OCI-LY7 (cell line): Measurements from ENCODE around the gene MYBPC3. TPM values are rescaled to one million over a fixed set of nuclear protein-coding genes. Genes with fewer than 3 reads are reported as not detected.

Experiments
- BruUV-seq: library from RNA; stranded (reverse); fragments of 400-500 nt; replicated peaks from 2 replicates; lab custom pipeline; 2021; lab: Mats Ljungman, UMichigan
- CTCF ChIA-PET: fragments of 300-600 bp; sonication (Branson Sonifier 250); formaldehyde crosslinking; loops from one replicate; lab custom pipeline; 2022; ENCODE audit warnings: antibody characterized with exemption; ENCODE audit not compliant: unreplicated experiment; lab: Charles Lee
- POLR2A ChIA-PET: fragments of 300-600 bp; sonication (Branson Sonifier 250); formaldehyde crosslinking; loops from one replicate; lab custom pipeline; 2022; ENCODE audit warnings: antibody characterized with exemption; lab: Charles Lee
- DNase-seq: peaks from one replicate; pipeline ENCODE4 v3.0.0-alpha.2; 2015; ENCODE audit warnings: low spot score
- H2AFZ ChIP-seq: fragments of 200-600 bp; sonication (generic), shearing (Covaris generic); 2 replicates; pipeline ENCODE4 v1.6.1; 2014; ENCODE audit warnings: mild to moderate bottlenecking, antibody characterized with exemption, low read length, moderate library complexity
- H3K27ac ChIP-seq: fragments of 200-600 bp; sonication (generic); 2 replicates; pipeline ENCODE4 v1.5.1; 2014; ENCODE audit warnings: mixed run types, low read depth, mild to moderate bottlenecking, moderate library complexity, low read length, inconsistent platforms; ENCODE audit not compliant: poor library complexity, severe bottlenecking
- H3K36me3 ChIP-seq: fragments of 200-600 bp; sonication (generic); 2 replicates; pipeline ENCODE4 v1.6.1; 2014; ENCODE audit warnings: mild to moderate bottlenecking, antibody characterized with exemption, low read length, moderate library complexity, mixed read lengths; ENCODE audit not compliant: insufficient read depth
- H3K4me1 ChIP-seq: fragments of 200-600 bp; sonication (generic); 2 replicates; pipeline ENCODE4 v1.5.1; 2014; ENCODE audit warnings: mild to moderate bottlenecking, low read length; ENCODE audit not compliant: insufficient read depth, poor library complexity, severe bottlenecking
- H3K4me2 ChIP-seq: fragments of 200-600 bp; sonication (generic); 2 replicates; pipeline ENCODE4 v1.6.1; 2014; ENCODE audit warnings: mild to moderate bottlenecking, low read length
- H3K4me3 ChIP-seq: fragments of 200-600 bp; sonication (generic); 2 replicates; pipeline ENCODE4 v1.5.1; 2014; ENCODE audit warnings: mild to moderate bottlenecking, low read depth, low read length; ENCODE audit not compliant: poor library complexity, severe bottlenecking
- H3K79me2 ChIP-seq: fragments of 200-600 bp; sonication (generic); 2 replicates; pipeline ENCODE4 v1.6.1; 2016; ENCODE audit warnings: low read depth, mild to moderate bottlenecking, low read length, moderate library complexity, mixed read lengths; ENCODE audit not compliant: insufficient read depth
- H3K9me2 ChIP-seq: fragments of 200-600 bp; sonication (generic); 2 replicates; pipeline ENCODE4 v1.6.1; 2016; ENCODE audit warnings: mild to moderate bottlenecking, low read length, mixed read lengths; ENCODE audit not compliant: insufficient read depth
- H3K9me3 ChIP-seq: fragments of 200-600 bp; sonication (generic); 2 replicates; pipeline ENCODE4 v1.6.1; 2014; ENCODE audit warnings: mild to moderate bottlenecking, mixed run types, low read length, mixed read lengths
- H4K20me1 ChIP-seq: fragments of 200-600 bp; sonication (generic); 2 replicates; pipeline ENCODE4 v1.6.1; 2014; ENCODE audit warnings: mild to moderate bottlenecking, antibody characterized with exemption, low read length, moderate library complexity, mixed read lengths; ENCODE audit not compliant: insufficient read depth
- EZH2phosphoT487 ChIP-seq: fragments of 200-600 bp; sonication (generic); IDR thresholded peaks from 2 replicates; pipeline ENCODE4 v1.6.1; 2018; ENCODE audit warnings: low read depth, borderline replicate concordance, mild to moderate bottlenecking, mixed run types, antibody characterized with exemption, low read length, moderate library complexity, mixed read lengths
- intact Hi-C: fragments of 100-400 bp; cut with micrococcal nuclease; formaldehyde crosslinking; loops from one replicate; pipeline ENCODE4 v1.10.0; 2022; ENCODE audit not compliant: unreplicated experiment
- total RNA-seq, 2 experiments: library from RNA; depleted of rRNA in 1 of 2; stranded (reverse); fragments of >200 nt in 1 of 2; shearing (Covaris generic) in 1 of 2; gene quantifications; 2 replicates each; pipeline ENCODE4 v1.2.3, GENCODE V29; 2014 to 2022
- TF ChIP-seq, protein P1 (sequence below): fragments of 200-600 bp; sonication (generic); conservative IDR thresholded peaks from 2 replicates; pipeline ENCODE4 v1.5.1; 2014; ENCODE audit warnings: mild to moderate bottlenecking, antibody characterized with exemption, low read length, moderate library complexity, mixed read lengths

MYBPC3 gene
- total RNA-seq, 2 experiments from 2014 or later = 0.25 to 0.29 TPM

DNA sequence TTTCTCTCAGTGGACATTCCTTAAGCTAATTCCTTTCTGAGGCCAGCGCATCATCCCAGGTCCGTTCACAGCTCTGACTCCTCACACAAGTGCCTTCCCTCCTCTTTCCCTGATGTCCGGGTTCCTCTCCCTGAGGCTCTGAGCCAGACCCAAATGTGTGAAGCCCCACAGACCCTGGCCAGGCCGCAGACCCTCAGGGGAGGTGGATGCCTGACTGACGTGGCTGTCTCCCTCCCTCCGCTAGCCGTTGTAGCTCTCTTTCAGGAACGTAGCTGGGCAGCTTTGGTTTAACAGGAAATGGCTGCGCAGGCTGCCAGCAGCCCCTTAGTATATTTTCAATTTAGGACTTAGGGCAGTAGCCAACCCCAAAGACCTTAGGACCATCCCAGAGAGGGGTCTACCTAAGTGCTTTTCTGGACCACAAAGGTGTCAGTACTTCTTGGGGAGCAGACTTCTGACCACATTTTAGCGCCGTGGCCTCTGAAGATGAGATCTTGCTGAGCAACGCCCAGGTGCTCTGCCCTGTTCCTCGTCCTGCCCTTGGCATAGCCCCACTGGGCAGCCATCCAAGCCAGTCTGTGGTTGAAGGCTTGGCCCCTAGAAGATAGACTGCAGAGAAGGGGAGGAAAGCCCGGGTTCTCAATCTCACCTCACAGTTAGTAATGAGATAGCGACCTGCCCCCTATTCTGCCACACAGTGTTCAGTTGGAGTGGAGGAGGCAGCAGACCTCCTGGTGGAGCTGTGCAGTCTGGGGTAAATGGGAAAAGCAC lies 27.0 kb downstream of the MYBPC3 start:
- CTCF ChIA-PET = no interaction called here
- Histone ChIP-seq H3K4me3 (no peak overlapping the region), H3K4me2 (no peak overlapping the region), H3K9me2 (no peaks in the 10 kb centered on the region), H3K9me3 (no peaks in the 10 kb centered on the region), H3K36me3 (peaks cover 58% of the 10 kb centered on the region; the same call in 1 of the 2 replicates), H3K27ac (no peak overlapping the region), H3K79me2 (no peaks in the 10 kb centered on the region), H3K4me1 (no peaks in the 10 kb centered on the region), H2AFZ (no peak overlapping the region), H4K20me1 (no peaks in the 10 kb centered on the region)
- intact Hi-C loops = no loop called here
- POLR2A ChIA-PET = interaction anchor here (1.0 kb wide), 1 partner anchor 98 kb away, joined by 3 read pairs; no protein-coding TSS in a partner anchor
- DNase-seq = no peak
- TF ChIP-seq EZH2phosphoT487 = no peak
- TF ChIP-seq, protein P1, sequence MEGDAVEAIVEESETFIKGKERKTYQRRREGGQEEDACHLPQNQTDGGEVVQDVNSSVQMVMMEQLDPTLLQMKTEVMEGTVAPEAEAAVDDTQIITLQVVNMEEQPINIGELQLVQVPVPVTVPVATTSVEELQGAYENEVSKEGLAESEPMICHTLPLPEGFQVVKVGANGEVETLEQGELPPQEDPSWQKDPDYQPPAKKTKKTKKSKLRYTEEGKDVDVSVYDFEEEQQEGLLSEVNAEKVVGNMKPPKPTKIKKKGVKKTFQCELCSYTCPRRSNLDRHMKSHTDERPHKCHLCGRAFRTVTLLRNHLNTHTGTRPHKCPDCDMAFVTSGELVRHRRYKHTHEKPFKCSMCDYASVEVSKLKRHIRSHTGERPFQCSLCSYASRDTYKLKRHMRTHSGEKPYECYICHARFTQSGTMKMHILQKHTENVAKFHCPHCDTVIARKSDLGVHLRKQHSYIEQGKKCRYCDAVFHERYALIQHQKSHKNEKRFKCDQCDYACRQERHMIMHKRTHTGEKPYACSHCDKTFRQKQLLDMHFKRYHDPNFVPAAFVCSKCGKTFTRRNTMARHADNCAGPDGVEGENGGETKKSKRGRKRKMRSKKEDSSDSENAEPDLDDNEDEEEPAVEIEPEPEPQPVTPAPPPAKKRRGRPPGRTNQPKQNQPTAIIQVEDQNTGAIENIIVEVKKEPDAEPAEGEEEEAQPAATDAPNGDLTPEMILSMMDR = no peak
- no TSS peak for BruUV-seq

DNA sequence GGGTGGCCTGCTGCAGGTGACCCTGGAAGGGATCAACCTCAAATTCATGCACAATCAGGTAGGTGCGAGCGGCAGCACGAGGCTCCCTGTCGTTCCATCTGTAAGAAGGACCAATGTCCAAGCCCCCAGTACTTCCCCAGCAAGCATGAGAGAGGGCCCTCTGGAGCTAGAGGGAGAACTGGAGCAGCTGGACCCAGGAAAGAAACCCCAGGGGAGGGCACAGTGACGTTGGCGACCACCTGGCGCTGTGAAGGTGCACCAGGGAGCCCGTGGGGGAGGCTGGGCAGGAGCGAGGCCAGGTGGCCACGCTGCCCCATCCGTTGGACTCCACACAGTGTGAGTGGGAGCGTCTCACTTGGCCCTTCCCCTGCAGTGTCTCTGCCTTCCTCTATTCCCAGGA lies 28.0 kb downstream of the MYBPC3 start:
- DNase-seq = no peak
- ChIA-PET POLR2A (no interaction called here), CTCF (no interaction called here)
- Histone ChIP-seq H3K9me3 (no peaks in the 10 kb centered on the region), H3K36me3 (peaks cover 51% of the 10 kb centered on the region), H3K4me3 (no peak overlapping the region), H3K4me2 (no peak overlapping the region), H3K79me2 (no peaks in the 10 kb centered on the region), H3K9me2 (no peaks in the 10 kb centered on the region), H3K27ac (no peak overlapping the region), H3K4me1 (no peaks in the 10 kb centered on the region), H4K20me1 (no peaks in the 10 kb centered on the region), H2AFZ (no peak overlapping the region)
- intact Hi-C loops = no loop called here
- no TSS peak for BruUV-seq
- TF ChIP-seq, protein P1 = no peak
- no peak for TF ChIP-seq EZH2phosphoT487

DNA sequence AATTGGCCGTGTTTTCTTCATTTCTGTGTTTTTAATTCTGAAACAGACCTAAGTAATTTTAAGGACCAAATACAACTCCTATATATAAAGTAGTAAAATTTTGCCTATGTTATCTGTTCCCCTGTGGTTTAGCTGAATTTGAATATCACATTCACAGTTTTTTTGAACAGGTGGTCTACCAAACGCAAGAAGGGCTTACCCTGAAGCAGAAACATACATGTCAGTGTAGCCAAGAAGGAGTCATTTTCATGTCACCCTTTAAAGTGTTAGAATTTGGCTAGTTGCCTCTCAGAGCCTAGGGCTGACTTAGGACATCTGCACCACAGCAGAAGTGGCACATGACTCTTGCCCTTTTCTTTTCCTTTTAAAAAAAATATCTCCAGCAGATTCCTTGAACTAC lies 34.3 kb downstream of the MYBPC3 start:
- H3K79me2 ChIP-seq = no peaks in the 10 kb centered on the region
- BruUV-seq = no TSS peak
- peaks cover 67% of the 10 kb centered on the region for H3K36me3 ChIP-seq
- no peak for DNase-seq
- intact Hi-C loops = no loop called here
- no peaks in the 10 kb centered on the region for H3K4me1 ChIP-seq
- H3K27ac ChIP-seq = no peak overlapping the region
- H3K4me2 ChIP-seq = no peak overlapping the region
- H4K20me1 ChIP-seq = no peaks in the 10 kb centered on the region
- CTCF ChIA-PET = no interaction called here
- POLR2A ChIA-PET = no interaction called here
- no peak for TF ChIP-seq EZH2phosphoT487
- TF ChIP-seq, protein P1 = no peak
- H3K4me3 ChIP-seq = no peak overlapping the region
- no peaks in the 10 kb centered on the region for H3K9me3 ChIP-seq
- H2AFZ ChIP-seq = no peak overlapping the region
- no peaks in the 10 kb centered on the region for H3K9me2 ChIP-seq
